A549 (cell line): ENCODE measurements around the gene TAF4B.

Experiments
- FOSB ChIP-seq: fragments of 250-450 bp; sonication (Bioruptor Pico); IDR thresholded peaks from 2 replicates; pipeline ENCODE4 v1.5.0; 2020; ENCODE audit warnings: mild to moderate bottlenecking, moderate library complexity
- PHF8 ChIP-seq: fragments of 200-600 bp; sonication (generic); IDR thresholded peaks from 2 replicates; pipeline ENCODE4 v1.6.1; 2016; ENCODE audit warnings: low read depth, mild to moderate bottlenecking, antibody characterized with exemption, moderate library complexity, borderline replicate concordance
- POLR2A ChIP-seq: IDR thresholded peaks from 2 replicates; pipeline ENCODE4 v1.6.1; 2012; ENCODE audit warnings: mild to moderate bottlenecking, low read length
- POLR2AphosphoS2 ChIP-seq: conservative IDR thresholded peaks from 2 replicates; pipeline ENCODE4 v1.6.1; 2012; ENCODE audit warnings: low read length, improper control_type of control experiment, inconsistent platforms
- RCOR1 ChIP-seq: fragments of 150-350 bp; IDR thresholded peaks from 2 replicates; pipeline ENCODE4 v1.6.1; 2014; ENCODE audit warnings: antibody characterized with exemption, low read length, low read depth
- TF ChIP-seq, protein P1 (sequence below): fragments of >200 bp; sonication (Bioruptor Twin); formaldehyde crosslinking; IDR thresholded peaks from 3 replicates; pipeline ENCODE4 v1.5.1; 2016
- TF ChIP-seq, protein P2 (sequence below): IDR thresholded peaks from 2 replicates; pipeline ENCODE4 v1.6.1; 2012

DNA sequence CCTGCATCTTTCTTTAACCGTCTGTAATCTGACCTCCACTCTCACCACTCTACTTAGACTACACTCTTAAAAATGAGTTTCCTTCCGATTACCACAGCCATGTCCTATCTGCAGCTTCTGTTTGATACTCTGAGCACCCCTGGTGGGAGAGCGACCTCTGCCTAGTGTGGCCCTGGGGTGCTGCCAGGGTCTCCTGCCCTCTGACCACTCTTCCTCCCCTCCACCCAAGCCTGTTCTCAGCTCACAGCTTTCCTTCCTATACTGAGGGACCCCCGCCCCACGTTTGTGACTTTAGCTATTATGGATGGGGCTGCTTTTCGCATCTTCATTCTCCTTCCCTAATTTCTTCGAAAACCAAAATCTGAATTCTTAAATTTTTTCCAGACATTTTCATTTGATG lies 189.4 kb downstream of the TAF4B start:
- TF ChIP-seq FOSB (CRISPR knock-in tag) (no peak), RCOR1 (no peak), POLR2A (no peak), PHF8 (no peak), POLR2AphosphoS2 (no peak)
- TF ChIP-seq, protein P1, sequence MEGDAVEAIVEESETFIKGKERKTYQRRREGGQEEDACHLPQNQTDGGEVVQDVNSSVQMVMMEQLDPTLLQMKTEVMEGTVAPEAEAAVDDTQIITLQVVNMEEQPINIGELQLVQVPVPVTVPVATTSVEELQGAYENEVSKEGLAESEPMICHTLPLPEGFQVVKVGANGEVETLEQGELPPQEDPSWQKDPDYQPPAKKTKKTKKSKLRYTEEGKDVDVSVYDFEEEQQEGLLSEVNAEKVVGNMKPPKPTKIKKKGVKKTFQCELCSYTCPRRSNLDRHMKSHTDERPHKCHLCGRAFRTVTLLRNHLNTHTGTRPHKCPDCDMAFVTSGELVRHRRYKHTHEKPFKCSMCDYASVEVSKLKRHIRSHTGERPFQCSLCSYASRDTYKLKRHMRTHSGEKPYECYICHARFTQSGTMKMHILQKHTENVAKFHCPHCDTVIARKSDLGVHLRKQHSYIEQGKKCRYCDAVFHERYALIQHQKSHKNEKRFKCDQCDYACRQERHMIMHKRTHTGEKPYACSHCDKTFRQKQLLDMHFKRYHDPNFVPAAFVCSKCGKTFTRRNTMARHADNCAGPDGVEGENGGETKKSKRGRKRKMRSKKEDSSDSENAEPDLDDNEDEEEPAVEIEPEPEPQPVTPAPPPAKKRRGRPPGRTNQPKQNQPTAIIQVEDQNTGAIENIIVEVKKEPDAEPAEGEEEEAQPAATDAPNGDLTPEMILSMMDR: no peak
- TF ChIP-seq, protein P2, sequence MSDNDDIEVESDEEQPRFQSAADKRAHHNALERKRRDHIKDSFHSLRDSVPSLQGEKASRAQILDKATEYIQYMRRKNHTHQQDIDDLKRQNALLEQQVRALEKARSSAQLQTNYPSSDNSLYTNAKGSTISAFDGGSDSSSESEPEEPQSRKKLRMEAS: no peak
